ENCODE results near the gene SRCAP.
A peak's percentile ranks its signal among the peaks of the same experiment; 100 is the strongest.

SRCAP gene

DNA sequence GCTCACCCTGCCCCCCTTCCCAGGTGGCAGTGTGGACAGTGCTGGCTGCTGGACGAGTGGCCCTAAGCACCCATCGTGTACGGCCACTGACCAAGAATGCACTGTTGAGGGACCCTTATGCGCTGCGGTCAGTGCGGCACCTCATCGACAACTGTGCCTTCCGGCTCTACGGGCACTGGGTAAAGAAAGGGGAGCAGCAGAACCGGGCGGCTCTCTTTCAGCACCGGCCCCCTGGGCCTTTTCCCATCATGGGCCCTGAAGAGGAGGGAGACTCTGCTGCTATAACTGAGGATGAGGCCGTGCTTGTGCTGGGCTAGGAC is 57.8 kb downstream of the SRCAP start:
- no peak for DNase-seq (ENCODE audit: low read depth, low spot score)

DNA sequence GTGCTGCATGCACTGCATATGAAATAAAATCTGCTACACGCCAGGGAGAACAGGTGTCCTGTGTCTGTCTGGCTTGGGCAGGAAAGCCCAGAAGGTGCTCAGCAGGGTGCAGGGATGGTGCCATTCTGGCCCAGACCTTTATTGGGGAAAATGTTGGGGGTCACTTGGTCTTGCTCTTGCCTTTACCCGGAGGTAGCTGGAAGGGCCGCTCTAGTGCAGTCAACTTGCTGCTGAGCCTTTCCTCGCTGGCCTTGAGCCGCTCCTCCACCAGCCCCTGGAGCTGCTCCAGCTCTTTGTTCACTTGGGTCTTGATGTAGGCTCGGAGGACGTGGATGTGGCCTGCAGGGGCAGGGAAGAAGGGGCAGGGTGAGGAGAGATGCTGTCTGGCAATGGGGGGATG is 58.3 kb downstream of the SRCAP start:
- DNase-seq (ENCODE audit: low read depth, low spot score): no peak

DNA sequence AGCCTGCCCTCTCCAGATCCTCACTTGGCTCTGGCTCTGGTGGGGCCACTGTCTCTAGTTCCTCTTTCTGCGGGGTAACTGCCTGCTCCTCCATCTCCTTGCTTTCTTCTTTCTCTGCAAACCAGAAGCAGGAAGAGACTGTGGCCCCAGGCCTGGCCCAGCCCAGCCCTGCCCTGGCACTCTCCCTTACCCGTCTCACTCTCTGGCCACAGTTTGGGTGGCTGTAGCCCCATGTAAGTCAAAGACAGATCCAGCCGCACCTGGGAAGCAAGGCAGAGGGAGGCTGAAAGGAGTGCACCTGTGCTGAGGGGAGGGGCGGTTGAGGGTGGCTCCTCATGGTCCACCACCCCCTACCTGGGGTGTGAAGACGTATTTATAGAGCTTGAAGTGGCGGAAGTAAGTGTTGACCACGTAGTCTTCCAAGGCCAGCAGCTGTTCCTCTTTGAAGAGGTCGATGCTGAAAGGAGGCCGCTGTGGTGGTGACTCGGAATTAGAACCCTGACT is 60.1 kb downstream of the SRCAP start:
- no peak for DNase-seq (ENCODE audit: low read depth, low spot score)

DNA sequence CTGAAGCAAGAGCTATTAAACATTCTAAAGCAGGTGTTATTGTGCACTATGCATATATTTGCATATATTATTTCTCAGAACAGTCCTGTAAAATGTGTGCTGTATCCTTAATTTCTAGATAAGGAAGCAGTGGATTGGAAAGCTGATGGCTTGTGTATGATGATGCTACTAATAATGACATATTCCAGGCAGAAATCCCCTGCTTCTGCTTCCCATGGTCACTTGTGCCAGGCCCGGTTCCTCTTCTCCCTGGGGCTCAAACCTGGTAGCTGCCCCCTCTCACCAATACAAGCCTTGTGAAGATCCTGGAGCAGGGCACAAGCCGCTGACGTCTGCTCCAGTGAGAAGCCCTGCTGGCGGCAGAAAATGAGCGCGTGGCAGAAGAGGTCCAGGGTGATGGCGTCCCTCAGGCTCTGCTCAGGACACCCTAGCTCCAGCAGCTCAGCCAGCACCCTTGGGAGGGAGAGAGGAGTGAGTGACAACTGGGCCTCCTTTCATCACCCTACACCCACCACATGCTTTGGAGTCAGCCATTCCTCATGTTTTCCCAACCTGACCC is 61.1 kb downstream of the SRCAP start:
- no peak for DNase-seq (ENCODE audit: low read depth, low spot score)

DNA sequence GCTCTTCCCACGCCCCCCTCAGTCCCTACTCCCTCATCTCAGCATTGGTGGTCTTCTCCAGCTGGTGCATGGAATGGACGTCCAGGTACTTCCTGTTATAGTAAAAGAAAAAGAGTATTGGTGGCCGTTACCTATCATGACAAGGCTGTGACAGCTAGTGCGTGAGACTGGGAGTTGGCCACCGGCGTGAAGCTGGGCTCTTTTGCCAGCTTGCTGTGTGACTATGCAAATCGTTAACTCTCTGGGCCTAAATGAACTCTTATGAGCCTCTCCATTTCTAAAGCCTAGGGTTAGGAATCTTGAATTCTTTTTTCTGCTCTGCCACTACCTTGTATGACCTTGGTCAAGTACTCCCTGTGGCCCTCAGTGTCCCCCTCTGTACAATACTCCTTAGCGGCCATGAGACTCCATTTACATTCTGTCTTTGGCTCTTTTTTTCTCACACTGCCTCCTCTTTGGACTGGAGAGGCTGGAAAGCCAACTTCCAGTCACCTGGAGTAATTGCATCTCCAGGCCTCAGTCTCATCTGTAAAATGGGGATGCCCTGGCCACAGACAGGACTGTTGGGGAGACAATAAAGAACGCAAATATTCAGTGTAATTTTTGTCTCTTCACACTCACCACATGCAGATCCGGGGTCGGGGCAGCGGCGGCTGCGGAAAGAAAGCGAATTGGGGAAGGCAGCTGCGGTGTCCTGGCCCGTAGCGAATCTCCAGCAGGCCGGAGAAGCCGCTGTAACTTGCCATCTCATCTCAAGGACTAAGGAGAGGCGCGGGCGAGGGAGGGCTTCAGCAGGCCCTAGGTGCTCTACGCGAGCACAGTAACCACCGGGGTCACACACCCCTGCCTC is 61.8 kb downstream of the SRCAP start:
- no peak for DNase-seq (ENCODE audit: low read depth, low spot score)

DNA sequence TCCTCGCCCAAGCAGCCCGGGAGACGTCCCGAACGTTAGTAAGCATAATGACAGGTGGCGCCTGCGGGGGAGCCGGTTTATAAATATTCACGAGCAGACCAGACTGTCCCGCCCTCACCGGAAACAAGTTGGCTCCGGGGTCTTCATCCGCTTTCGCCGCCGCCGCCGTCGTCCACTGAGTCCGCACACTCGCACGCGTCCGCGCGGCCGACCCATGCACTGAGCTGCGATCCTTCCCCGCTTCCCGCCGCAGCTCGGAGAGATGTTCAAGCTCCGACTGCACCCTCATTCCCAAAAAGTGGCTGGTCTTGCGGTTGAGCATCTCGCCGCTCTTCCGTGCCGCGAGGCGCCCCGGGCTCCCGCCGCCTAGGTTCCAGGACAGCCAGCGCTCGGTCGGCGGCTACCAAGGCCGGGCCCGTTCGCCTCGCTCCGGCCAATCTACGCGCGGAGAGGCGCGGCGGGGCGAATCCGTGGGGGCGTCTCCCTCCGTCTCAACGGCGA is 62.5 kb downstream of the SRCAP start:
- no peak for DNase-seq (ENCODE audit: low read depth, low spot score)

DNA sequence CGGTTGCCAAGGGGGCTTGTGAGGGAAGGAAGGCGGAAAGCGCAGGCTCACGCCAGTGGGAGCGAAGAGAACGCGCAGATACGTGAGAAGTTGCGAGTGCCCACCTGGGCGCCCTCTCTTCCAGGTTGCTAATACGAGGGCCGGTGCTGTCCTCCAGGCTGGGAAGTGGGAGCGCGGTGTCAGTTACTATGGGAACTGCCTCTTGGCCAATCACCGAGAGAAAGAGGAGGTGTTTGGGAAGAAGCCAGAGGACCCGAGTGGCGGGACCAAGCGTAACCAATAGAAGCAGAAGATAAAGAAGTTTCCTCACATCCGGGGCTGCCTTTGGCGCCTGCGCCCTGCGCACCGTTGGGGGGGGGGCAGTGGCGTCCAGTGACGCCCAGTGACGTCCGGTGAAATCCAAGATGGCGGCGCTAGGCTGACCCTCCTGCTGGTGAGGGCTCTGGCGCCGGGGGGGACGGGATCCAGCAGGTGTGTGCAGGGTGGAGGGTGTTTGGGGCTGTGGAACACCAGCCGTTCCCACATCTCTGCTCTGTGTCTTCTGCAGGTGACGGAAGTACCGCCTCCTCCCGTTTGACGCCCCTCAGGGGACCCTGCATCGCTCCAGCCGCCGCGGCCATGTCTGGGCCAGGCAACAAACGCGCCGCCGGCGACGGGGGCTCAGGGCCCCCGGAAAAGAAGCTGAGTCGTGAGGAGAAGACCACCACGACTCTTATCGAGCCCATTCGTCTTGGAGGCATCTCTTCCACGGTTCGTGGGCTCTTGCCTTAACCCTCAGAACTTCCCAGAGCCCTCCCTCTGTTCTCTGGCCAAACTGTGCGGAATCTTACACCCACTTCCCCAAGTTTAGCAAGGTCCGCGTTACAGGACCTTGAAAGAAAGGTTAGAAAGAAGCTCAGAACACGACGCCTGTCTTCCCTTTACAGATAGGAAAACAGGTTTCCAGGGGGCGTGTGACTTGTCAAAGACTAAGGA is 63.2 kb downstream of the SRCAP start, which contains the start of the genes CFAP119 and RNF40:
Gene CFAP119, minus strand, starts transcription at position 135 of the 975 bp plus-strand sequence. CDS start 314 bp downstream, outside the sequence.
Gene RNF40, plus strand, starts transcription at position 395 of the 975 bp plus-strand sequence. Its CDS starts 224 bp downstream, at position 619.
- DNase-seq (ENCODE audit: low read depth, low spot score): peak; percentile 96

DNA sequence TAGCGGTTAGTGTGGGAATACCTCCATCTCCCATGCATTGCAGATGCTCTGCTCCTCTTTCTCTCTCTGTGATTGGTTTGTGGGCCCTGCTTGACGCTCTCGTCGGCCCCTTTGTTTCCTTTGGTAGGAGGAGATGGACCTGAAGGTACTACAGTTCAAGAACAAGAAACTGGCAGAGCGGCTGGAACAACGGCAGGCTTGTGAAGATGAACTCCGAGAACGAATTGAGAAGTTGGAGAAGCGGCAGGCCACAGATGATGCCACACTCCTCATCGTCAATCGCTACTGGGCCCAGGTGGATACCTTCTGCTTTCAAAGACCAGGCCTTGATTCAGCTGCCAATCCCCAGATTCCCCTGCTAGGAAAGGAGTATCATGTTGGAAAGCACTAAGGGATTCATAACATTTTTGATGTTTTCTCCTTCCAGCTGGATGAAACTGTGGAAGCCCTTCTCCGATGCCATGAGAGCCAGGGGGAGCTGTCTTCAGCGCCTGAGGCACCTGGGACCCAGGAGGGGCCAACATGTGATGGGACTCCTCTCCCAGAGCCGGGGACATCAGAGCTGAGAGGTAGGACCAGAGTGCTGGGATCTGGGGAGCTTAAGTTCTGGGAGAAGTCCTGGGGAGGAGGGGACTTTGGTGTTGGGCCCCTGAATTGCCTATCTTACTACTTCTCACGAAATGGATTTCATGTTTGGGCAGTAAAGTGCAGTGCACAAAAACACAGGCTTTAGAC is 64.2 kb downstream of the SRCAP start:
- no peak for DNase-seq (ENCODE audit: low read depth, low spot score)

DNA sequence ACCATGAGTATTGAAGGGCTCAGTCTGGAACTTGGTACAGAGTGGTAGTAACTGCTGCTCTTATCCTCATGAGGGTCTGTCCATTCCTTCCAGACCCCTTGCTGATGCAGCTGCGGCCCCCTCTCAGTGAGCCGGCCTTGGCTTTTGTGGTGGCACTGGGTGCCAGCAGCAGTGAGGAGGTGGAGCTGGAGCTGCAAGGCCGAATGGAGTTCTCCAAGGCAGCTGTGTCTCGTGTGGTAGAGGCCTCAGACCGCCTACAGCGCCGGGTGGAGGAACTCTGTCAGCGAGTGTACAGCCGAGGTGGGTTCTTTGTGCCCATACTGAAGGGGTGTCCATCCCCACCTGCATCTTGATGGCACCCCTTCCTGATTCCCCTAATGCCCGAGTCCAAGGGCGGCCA is 65.1 kb downstream of the SRCAP start:
- DNase-seq (ENCODE audit: low read depth, low spot score): no peak

DNA sequence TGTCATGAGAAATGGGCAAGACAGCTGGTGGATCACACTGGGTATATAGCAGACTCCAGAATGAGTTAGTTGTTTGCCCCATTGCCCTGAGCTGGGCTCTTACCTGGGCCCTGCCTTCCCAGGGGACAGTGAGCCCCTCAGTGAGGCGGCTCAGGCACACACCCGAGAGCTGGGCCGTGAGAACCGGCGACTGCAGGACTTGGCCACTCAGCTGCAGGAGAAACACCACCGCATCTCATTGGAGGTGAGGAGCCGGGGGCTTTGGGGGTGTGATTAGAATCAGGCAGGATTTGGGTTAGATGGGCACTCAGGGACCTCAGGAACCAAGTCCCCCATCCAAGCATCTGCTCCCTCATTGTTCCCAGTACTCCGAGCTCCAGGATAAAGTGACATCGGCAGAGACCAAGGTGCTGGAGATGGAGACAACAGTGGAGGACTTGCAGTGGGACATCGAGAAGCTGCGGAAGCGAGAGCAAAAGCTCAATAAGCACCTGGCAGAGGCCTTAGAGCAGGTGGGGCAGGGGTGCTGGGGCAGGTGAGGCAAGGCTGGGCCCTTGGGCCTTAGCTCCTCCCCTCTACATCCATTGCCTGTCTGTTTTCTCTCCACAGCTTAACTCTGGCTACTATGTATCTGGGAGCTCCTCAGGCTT is 66.0 kb downstream of the SRCAP start:
- no peak for DNase-seq (ENCODE audit: low read depth, low spot score)

DNA sequence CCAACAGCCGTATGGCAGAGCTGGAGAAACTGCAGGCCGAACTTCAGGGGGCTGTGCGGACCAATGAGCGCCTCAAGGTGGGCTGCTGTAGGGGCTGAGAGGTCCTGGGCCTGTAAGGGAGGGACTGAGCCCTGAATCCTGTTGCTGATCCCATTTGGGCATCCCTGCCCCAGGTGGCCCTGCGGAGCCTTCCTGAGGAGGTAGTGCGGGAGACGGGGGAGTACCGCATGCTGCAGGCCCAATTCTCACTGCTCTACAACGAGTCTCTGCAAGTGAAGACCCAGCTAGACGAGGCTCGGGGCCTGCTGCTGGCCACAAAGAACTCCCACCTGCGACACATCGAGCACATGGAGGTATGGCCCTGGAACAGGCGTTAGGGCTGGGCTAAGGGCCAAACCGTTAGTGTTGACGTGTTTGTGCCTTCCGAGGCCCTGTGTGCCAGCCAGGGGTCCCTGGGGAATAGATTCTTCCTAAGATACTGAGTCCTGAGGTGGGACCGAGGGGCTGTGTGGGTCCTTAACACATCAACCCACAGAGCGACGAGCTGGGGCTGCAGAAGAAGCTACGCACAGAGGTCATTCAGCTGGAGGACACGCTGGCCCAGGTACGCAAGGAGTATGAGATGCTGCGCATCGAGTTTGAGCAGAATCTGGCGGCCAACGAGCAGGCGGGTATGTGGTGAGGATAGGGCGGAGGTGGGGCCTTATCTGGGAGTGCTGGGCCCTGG is 67.4 kb downstream of the SRCAP start:
- DNase-seq (ENCODE audit: low read depth, low spot score): no peak

DNA sequence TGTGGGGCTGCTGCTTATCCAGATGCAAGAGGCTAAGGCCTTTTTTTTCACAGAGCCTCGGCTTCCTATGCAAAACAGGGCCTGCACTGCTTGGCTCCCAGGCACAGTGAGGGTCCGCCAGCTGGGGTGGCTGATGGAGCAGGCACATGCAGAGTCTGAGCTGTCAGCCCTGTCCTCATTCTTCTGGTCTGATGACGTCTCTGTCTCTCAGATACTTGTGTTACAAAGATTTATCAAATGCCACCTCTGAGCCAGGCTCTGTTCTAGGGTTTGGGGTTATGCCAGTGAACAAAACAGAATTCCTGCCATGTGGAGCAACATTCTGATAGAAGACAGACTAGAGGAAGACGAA is 67.9 kb downstream of the SRCAP start:
- DNase-seq (ENCODE audit: low read depth, low spot score): no peak

DNA sequence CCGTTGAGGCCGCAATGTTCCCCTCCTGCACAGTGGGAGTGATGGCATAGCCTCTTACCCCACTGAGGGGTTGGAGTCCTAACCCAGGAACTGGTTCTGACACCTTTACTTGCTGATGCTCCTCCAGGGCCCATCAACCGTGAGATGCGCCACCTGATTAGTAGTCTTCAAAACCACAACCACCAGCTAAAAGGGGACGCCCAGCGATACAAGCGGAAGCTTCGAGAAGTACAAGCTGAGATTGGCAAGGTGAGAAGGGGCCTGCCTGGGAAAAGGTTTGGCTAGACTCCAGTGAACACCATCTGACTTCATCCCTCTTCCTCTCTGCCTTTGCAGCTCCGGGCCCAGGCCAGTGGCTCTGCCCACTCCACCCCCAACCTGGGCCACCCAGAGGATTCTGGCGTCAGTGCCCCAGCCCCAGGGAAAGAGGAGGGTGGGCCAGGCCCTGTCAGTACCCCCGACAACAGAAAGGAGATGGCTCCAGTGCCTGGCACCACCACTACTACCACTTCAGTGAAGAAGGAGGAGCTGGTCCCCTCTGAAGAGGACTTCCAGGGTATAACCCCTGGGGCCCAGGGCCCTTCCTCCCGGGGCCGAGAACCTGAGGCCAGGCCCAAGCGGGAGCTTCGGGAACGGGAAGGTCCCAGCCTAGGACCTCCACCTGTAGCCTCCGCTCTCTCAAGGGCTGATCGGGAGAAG is 68.9 kb downstream of the SRCAP start:
- DNase-seq (ENCODE audit: low read depth, low spot score): no peak

DNA sequence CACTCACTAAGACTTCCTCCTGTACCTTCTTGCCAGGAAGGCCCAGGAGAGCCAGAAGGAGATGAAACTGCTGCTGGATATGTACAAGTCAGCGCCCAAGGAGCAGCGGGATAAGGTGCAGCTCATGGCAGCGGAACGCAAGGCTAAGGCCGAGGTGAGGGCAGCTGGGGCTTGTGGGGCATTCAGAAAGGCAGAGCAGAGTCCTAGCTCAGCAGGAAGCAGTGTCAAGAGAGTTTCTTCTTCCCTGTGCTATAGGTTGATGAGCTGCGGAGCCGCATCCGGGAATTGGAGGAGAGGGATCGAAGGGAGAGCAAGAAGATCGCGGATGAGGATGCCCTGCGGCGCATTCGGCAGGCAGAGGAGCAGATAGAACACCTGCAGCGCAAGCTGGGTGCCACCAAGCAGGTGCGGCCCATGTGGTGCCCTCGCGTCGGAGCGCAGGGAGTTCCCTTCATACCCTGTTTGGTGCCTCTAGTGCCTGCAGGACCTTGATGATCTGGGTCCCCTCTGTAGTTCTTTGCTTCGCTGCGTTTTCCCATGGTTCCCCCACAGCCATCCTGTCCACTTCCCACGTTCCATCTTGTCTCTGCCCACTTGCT is 69.7 kb downstream of the SRCAP start:
- DNase-seq (ENCODE audit: low read depth, low spot score): no peak

DNA sequence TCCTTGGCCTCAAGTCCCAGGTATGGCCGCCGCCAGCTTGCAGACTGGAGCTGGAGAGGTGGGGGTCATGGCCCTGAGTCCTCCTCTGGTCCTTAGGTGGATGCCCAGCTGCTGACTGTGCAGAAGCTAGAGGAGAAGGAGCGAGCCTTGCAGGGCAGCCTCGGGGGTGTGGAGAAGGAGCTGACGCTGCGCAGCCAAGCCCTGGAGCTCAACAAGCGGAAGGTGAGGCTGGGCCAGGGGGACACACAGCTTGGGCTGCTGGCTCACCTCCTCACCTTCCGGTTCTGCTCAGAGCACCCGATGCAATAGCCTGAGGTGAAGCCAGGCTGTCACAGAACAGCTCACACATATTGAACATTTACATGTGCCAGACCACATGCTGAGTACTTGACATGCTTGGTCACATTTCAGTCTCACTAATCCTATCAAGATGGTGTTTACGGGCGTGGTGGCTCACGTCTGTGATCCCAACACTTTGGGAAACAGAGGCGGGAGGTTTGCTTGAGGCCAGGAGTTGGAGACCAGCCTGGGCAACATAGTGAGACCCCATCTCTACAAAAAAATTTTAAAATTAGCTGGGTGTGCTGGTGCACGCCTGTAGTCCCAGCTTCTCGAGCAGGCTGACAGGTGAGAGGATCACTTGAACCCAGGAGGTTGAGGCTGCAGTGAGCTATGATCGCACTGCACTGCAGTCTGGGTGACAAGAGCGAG is 70.6 kb downstream of the SRCAP start:
- DNase-seq (ENCODE audit: low read depth, low spot score): no peak

DNA sequence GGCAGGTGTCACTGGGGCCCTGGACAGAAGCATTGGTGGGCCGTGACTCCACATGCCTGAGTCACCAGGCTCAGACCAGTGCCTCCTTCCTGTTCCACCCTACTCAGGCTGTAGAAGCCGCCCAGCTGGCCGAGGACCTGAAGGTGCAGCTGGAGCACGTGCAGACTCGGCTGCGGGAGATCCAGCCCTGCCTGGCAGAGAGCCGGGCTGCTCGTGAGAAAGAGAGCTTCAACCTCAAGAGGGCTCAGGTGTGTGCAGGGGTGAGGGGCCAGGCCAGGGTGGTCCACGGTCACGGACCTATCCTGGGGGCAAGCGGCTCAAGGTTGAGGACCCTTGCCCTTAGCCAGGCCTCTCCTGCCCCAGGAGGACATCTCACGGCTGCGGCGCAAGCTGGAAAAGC is 72.8 kb downstream of the SRCAP start:
- DNase-seq (ENCODE audit: low read depth, low spot score): no peak

DNA sequence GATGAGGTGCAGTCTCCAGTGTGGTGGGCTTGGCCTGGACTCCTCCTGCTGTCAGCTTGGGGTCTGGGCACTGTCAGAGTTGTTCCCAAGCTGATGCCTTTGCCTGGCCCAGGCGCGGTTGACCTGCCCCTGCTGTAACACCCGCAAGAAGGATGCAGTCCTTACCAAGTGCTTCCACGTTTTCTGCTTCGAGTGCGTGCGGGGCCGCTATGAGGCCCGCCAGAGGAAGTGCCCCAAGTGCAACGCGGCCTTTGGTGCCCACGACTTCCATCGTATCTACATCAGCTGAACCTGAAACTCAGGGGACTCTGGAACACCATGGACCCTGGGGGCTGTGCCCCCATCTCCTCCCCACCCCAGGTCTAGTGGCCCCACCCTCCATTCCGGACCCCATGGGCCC is 74.9 kb downstream of the SRCAP start:
- no peak for DNase-seq (ENCODE audit: low read depth, low spot score)

Measured in smooth muscle cell of the brain vasculature (primary cell).